ENCODE results near the gene RTN4. TPM values are rescaled to one million over a fixed set of nuclear protein-coding genes. Genes with fewer than 3 reads are reported as not detected.

RTN4 gene
- total RNA-seq, 1 experiment from 2014 or later, result 236 TPM

GRCh38 chr2:54969940-54970338, 80.3 kb downstream of the RTN4 start:
- H3K27me3 Mint-ChIP-seq (ENCODE audit: insufficient read depth, unreplicated experiment), result no peaks in the 10 kb centered on the region
- intact Hi-C loops (cut with micrococcal nuclease; ENCODE audit: unreplicated experiment), result loop anchor here (5.0 kb wide), 1 partner anchor 68 kb away; no protein-coding TSS in a partner anchor
- no peaks in the 10 kb centered on the region for H3K27me3 ChIP-seq (replicated peaks; ENCODE audit: control insufficient read depth, insufficient read depth, low read length)

GRCh38 chr2:54969295-54969939, 80.8 kb downstream of the RTN4 start:
- no peak overlapping the region for H3K27ac Mint-ChIP-seq (ENCODE audit: unreplicated experiment)
- peaks cover 1% of the 10 kb centered on the region for H3K36me3 ChIP-seq (ENCODE audit: control insufficient read depth, insufficient read depth, low read length)
- no peak overlapping the region for H3K4me3 Mint-ChIP-seq (ENCODE audit: unreplicated experiment)
- no peaks in the 10 kb centered on the region for H3K27me3 ChIP-seq (replicated peaks; ENCODE audit: control insufficient read depth, insufficient read depth, low read length)
- ChIA-PET CTCF (no interaction called here), POLR2A (no interaction called here)
- BruUV-seq (replicated peaks), result no TSS peak
- no peaks in the 10 kb centered on the region for H3K9me3 Mint-ChIP-seq (ENCODE audit: unreplicated experiment)
- H3K4me3 ChIP-seq (ENCODE audit: low read depth, low read length), result no peak overlapping the region
- no peak for TF ChIP-seq CTCF (IDR thresholded peaks at IDR 0.05; ENCODE audit: insufficient read depth in 1 of 2, low read depth in 1 of 2, low read length in 1 of 2, severe bottlenecking in 1 of 2, unreplicated experiment in 1 of 2)
- DNase-seq, result no peak
- no peaks in the 10 kb centered on the region for H3K4me1 ChIP-seq
- no peaks in the 10 kb centered on the region for H3K9me3 ChIP-seq
- peaks cover 86% of the 10 kb centered on the region for H3K36me3 Mint-ChIP-seq (ENCODE audit: insufficient read depth, unreplicated experiment)
- H3K27me3 Mint-ChIP-seq (ENCODE audit: insufficient read depth, unreplicated experiment), result no peaks in the 10 kb centered on the region
- peaks cover 6% of the 10 kb centered on the region for H3K4me1 Mint-ChIP-seq (ENCODE audit: low read depth, unreplicated experiment)
- intact Hi-C loops (cut with micrococcal nuclease; ENCODE audit: unreplicated experiment), result loop anchor here (5.0 kb wide), 1 partner anchor 67 kb away; no protein-coding TSS in a partner anchor

More at GRCh38 chr2:54969940-54970338, 80.3 kb downstream of the RTN4 start:
- Mint-ChIP-seq H3K4me3 (ENCODE audit: unreplicated experiment) (no peak overlapping the region), H3K4me1 (ENCODE audit: low read depth, unreplicated experiment) (peaks cover 6% of the 10 kb centered on the region), H3K9me3 (ENCODE audit: unreplicated experiment) (no peaks in the 10 kb centered on the region), H3K27ac (ENCODE audit: unreplicated experiment) (no peak overlapping the region), H3K36me3 (ENCODE audit: insufficient read depth, unreplicated experiment) (peaks cover 91% of the 10 kb centered on the region)
- no peak for TF ChIP-seq CTCF (IDR thresholded peaks at IDR 0.05; ENCODE audit: insufficient read depth in 1 of 2, low read depth in 1 of 2, low read length in 1 of 2, severe bottlenecking in 1 of 2, unreplicated experiment in 1 of 2)
- no peak overlapping the region for H3K4me3 ChIP-seq (ENCODE audit: low read depth, low read length)
- H3K36me3 ChIP-seq (ENCODE audit: control insufficient read depth, insufficient read depth, low read length), result peaks cover 1% of the 10 kb centered on the region
- H3K9me3 ChIP-seq, result no peaks in the 10 kb centered on the region
- ChIA-PET POLR2A (no interaction called here), CTCF (no interaction called here)
- no TSS peak for BruUV-seq (replicated peaks)
- no peak for DNase-seq
- H3K4me1 ChIP-seq, result no peaks in the 10 kb centered on the region

GRCh38 chr2:54968561-54969218, 81.6 kb downstream of the RTN4 start:
- BruUV-seq (replicated peaks), result no TSS peak
- Mint-ChIP-seq H3K4me1 (ENCODE audit: low read depth, unreplicated experiment) (peaks cover 6% of the 10 kb centered on the region), H3K27me3 (ENCODE audit: insufficient read depth, unreplicated experiment) (no peaks in the 10 kb centered on the region), H3K4me3 (ENCODE audit: unreplicated experiment) (no peak overlapping the region), H3K9me3 (ENCODE audit: unreplicated experiment) (no peaks in the 10 kb centered on the region), H3K36me3 (ENCODE audit: insufficient read depth, unreplicated experiment) (peaks cover 80% of the 10 kb centered on the region), H3K27ac (ENCODE audit: unreplicated experiment) (no peak overlapping the region)
- no peak for DNase-seq
- CTCF ChIA-PET, result no interaction called here
- Histone ChIP-seq H3K36me3 (ENCODE audit: control insufficient read depth, insufficient read depth, low read length) (peaks cover 1% of the 10 kb centered on the region), H3K9me3 (no peaks in the 10 kb centered on the region), H3K4me1 (no peaks in the 10 kb centered on the region), H3K27me3 (replicated peaks; ENCODE audit: control insufficient read depth, insufficient read depth, low read length) (no peaks in the 10 kb centered on the region), H3K4me3 (ENCODE audit: low read depth, low read length) (no peak overlapping the region)
- no peak for TF ChIP-seq CTCF (IDR thresholded peaks at IDR 0.05; ENCODE audit: insufficient read depth in 1 of 2, low read depth in 1 of 2, low read length in 1 of 2, severe bottlenecking in 1 of 2, unreplicated experiment in 1 of 2)
- POLR2A ChIA-PET, result no interaction called here
- intact Hi-C loops (cut with micrococcal nuclease; ENCODE audit: unreplicated experiment), result loop anchor here (5.0 kb wide), 1 partner anchor 66 kb away; no protein-coding TSS in a partner anchor
